HG03575 (cell line): ENCODE results near the gene PRND.
"Not testable (repeated sequence)": the region's sequence is repeated elsewhere in the genome, so short reads cannot be mapped to it uniquely, and the experiment has no call there.

Experiments
- ATAC-seq: cut with Tn5 transposase; IDR thresholded peaks from one replicate; pipeline ENCODE4 v1.9.1; 2021; ENCODE audit not compliant: unreplicated experiment, insufficient number of reproducible peaks, low FRiP score; ENCODE audit errors: extremely low read depth

The PRND gene

GRCh38 chr20:4770026-4770425, 48.3 kb downstream of the PRND start:
- ATAC-seq: no peak

- no peak for ATAC-seq
These were observed 49.3 kb downstream of the PRND start for GRCh38 chr20:4771004-4771403.

- ATAC-seq: no peak
These were observed 50.4 kb downstream of the PRND start for GRCh38 chr20:4772132-4772531.

- not testable (repeated sequence) for ATAC-seq
These were observed 51.3 kb downstream of the PRND start for GRCh38 chr20:4773014-4773413.

GRCh38 chr20:4773736-4774135, 52.0 kb downstream of the PRND start:
- ATAC-seq: no peak

- no peak for ATAC-seq
These were observed 52.5 kb downstream of the PRND start for GRCh38 chr20:4774207-4774606.

- no peak for ATAC-seq
These were observed 53.8 kb downstream of the PRND start for GRCh38 chr20:4775322-4776078.

- ATAC-seq: no peak
These were observed 54.4 kb downstream of the PRND start for GRCh38 chr20:4776079-4776630.
